GM10248 (cell line): ENCODE measurements around the gene SUN1.

Source experiments
- CTCF ChIA-PET: fragments of 300-600 bp; sonication (Branson Sonifier 250); formaldehyde crosslinking; extraction: SDS; loops from one replicate; lab custom pipeline; 2021; ENCODE audit warnings: antibody characterized with exemption; lab: Yijun Ruan, JAX
- POLR2A ChIA-PET: fragments of 350-650 bp; sonication (Branson Sonifier 250); formaldehyde crosslinking; extraction: SDS; loops from one replicate; lab custom pipeline; 2020; ENCODE audit warnings: antibody characterized with exemption; lab: Yijun Ruan, JAX
- DNase-seq: peaks from one replicate; pipeline ENCODE4 v3.0.0; 2012; ENCODE audit errors: extremely low spot score
- TF ChIP-seq, protein P1 (sequence below): IDR thresholded peaks from 2 replicates; pipeline ENCODE4 v1.5.1; 2012; ENCODE audit warnings: mild to moderate bottlenecking, low read depth; ENCODE audit errors: extremely low read depth, missing control alignments, control extremely low read depth

Gene SUN1

GRCh38 chr7:859359-860030 is 27.2 kb downstream of the SUN1 start:
- no peak for DNase-seq
- ChIA-PET CTCF (interaction anchor here (0.8 to 1.0 kb wide), 2 partner anchors 14 to 40 kb away, joined by 3 to 4 read pairs; no protein-coding TSS in a partner anchor), POLR2A (no interaction called here)
- TF ChIP-seq, protein P1, sequence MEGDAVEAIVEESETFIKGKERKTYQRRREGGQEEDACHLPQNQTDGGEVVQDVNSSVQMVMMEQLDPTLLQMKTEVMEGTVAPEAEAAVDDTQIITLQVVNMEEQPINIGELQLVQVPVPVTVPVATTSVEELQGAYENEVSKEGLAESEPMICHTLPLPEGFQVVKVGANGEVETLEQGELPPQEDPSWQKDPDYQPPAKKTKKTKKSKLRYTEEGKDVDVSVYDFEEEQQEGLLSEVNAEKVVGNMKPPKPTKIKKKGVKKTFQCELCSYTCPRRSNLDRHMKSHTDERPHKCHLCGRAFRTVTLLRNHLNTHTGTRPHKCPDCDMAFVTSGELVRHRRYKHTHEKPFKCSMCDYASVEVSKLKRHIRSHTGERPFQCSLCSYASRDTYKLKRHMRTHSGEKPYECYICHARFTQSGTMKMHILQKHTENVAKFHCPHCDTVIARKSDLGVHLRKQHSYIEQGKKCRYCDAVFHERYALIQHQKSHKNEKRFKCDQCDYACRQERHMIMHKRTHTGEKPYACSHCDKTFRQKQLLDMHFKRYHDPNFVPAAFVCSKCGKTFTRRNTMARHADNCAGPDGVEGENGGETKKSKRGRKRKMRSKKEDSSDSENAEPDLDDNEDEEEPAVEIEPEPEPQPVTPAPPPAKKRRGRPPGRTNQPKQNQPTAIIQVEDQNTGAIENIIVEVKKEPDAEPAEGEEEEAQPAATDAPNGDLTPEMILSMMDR, result no peak

DNA sequence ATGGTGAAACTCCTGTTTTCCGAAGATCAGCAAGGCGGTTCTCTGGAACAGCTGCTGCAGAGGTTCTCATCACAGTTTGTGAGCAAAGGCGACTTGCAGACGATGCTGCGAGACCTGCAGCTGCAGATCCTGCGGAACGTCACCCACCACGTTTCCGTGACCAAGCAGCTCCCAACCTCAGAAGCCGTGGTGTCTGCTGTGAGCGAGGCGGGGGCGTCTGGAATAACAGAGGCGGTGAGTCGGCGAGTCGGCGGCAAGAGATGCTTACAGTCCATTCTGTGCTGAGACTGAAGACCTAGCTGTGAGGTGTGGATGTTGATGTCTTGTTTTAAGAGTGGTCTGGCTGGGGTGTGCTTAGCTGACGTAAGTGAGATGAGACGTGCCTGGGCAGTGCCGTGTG is 27.9 kb downstream of the SUN1 start:
- ChIA-PET CTCF (interaction anchor here (0.6 to 1.0 kb wide), 3 partner anchors 13 to 41 kb away, joined by 3 to 4 read pairs (median 3); no protein-coding TSS in a partner anchor), POLR2A (no interaction called here)
- no peak for DNase-seq
- TF ChIP-seq, protein P1, result no peak

DNA sequence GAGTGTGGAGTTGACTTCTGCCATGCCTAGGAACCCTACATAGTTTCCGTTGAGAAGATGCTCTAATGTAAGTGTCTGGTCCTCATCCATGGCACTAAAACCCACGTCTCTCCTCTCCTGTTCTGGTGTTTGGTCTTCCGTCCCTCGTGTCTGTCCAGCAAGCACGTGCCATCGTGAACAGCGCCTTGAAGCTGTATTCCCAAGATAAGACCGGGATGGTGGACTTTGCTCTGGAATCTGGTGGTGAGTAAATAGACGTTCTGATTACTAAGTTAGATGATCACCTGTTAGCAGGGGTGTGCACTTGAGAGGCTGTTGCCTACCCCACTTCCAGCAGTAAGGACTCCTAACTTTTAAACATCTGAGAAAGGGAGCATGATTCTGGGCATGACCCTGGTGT is 28.9 kb downstream of the SUN1 start:
- no peak for DNase-seq
- ChIA-PET POLR2A (no interaction called here), CTCF (no interaction called here)
- TF ChIP-seq, protein P1, result no peak

DNA sequence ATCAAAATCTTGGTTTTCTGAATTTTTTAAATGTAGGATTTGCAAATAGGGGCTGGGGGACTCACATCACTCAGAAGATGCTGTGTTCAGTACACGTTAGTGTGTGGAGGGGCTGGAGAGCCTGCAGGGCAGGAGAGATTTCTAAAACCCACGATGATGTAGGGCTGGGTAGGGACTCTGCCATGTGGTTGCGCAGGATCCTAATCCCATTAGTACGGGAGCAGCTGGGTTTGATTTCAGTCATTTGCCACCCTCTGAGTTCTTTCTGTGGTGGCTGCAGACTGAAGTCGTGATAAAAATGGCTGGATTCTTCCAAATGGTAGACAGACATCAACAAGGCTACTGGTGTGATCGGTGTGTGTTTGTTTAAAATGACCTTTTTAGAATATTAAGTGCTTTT is 29.9 kb downstream of the SUN1 start:
- no peak for DNase-seq
- TF ChIP-seq, protein P1, result no peak
- POLR2A ChIA-PET, result no interaction called here
- CTCF ChIA-PET, result interaction anchor here (1.1 to 1.4 kb wide), 3 partner anchors 11 to 75 kb away, joined by 4 to 7 read pairs (median 5); no protein-coding TSS in a partner anchor

GRCh38 chr7:863106-863505 is 30.8 kb downstream of the SUN1 start:
- CTCF ChIA-PET, result interaction anchor here (1.0 to 1.4 kb wide), 4 partner anchors 10 to 76 kb away, joined by 4 to 14 read pairs (median 4); no protein-coding TSS in a partner anchor
- DNase-seq, result no peak
- POLR2A ChIA-PET, result no interaction called here
- TF ChIP-seq, protein P1, result no peak

DNA sequence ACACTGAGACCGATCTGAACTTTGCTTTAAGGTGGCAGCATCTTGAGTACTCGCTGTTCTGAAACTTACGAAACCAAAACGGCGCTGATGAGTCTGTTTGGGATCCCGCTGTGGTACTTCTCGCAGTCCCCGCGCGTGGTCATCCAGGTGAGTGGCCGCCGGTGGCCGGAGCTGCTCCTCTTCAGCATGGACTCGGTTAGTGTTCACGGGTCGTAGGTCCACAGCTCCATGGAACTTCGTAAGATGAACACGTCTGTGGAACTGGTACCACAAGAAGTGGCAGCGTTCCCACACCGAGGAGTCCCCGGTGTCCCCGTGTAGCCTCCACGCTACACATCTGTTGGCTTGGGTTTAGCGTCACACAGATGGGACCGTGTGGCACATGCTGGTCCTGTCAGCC is 33.6 kb downstream of the SUN1 start:
- POLR2A ChIA-PET, result interaction anchor here (0.5 kb wide), 1 partner anchor 42 kb away, joined by 6 read pairs; no protein-coding TSS in a partner anchor
- DNase-seq, result no peak
- CTCF ChIA-PET, result interaction anchor here (0.9 to 1.6 kb wide), 2 partner anchors 34 to 49 kb away, joined by 3 read pairs; no protein-coding TSS in a partner anchor
- TF ChIP-seq, protein P1, result no peak
